HG03342 (cell line): ENCODE data around the gene PRIM2.
"Not testable (repeated sequence)": the region's sequence is repeated elsewhere in the genome, so short reads cannot be mapped to it uniquely, and the experiment has no call there.

ENCODE experiments used
- ATAC-seq: cut with Tn5 transposase; IDR thresholded peaks from one replicate; pipeline ENCODE4 v1.9.1; 2021; ENCODE audit warnings: mild to moderate bottlenecking, moderate library complexity; ENCODE audit not compliant: unreplicated experiment

PRIM2 gene, protein sequence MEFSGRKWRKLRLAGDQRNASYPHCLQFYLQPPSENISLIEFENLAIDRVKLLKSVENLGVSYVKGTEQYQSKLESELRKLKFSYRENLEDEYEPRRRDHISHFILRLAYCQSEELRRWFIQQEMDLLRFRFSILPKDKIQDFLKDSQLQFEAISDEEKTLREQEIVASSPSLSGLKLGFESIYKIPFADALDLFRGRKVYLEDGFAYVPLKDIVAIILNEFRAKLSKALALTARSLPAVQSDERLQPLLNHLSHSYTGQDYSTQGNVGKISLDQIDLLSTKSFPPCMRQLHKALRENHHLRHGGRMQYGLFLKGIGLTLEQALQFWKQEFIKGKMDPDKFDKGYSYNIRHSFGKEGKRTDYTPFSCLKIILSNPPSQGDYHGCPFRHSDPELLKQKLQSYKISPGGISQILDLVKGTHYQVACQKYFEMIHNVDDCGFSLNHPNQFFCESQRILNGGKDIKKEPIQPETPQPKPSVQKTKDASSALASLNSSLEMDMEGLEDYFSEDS

DNA sequence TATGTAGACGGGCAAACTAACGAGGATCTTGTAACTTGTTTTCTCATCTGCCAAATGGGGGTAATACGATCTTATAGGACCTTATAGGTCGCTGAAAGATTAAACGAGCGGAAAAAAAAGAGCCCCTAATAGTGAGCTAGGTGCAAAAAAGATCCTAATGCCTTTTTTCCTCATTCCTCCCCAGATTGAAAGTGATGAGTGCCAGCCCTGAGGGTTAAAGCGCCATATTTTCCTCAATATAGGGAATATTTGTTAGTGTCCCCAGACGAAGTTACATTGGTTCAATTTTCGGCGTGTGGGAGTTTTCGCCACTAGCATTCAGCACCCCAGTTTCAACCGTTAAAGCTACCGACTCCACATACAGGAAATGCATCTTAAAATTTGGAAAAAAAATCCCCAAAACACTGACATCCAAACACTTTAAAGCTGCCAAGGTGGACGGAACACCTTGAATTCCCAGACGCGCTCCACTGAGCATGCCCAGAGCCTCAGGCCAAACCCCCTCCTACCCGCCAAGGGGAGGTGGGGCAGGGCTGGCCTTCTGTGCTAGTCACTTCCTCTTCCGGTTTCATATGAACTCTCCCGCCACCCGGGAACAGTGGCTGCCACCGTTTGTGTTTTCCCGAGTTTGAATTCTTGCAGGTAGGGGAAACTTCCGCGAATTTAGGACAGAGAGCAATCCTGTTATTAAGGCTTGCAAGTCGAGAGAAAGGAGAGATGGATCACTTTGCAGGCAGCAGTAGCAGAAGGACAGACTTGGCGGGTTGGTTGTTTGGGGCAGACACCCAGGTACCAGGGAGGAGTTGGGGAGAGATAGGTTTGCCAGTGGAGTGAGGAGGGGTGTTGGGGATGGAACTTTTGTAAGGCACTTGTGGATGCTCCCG, at the start of gene PRIM2:
Gene PRIM2, plus strand, starts transcription at position 571 of the 884 bp plus-strand sequence. CDS start 816 bp downstream, outside the sequence.
- ATAC-seq, result peak; percentile 79

DNA sequence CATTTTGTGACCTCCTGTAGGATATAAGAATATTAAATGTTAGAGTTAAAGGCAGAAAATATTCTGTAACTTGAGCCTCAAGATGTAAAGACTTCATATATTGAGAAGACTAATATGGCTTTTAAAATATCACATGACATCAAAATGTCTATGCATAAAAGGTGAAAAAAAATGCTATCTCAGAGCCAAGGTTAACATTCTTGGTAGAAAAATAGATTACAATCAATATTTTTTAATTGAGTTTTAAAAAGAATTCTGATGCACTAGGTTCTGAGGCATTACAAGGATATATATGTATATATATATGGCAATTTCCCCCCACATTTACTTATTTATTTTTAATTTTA, 49.2 kb upstream of the PRIM2 start:
- no peak for ATAC-seq

DNA sequence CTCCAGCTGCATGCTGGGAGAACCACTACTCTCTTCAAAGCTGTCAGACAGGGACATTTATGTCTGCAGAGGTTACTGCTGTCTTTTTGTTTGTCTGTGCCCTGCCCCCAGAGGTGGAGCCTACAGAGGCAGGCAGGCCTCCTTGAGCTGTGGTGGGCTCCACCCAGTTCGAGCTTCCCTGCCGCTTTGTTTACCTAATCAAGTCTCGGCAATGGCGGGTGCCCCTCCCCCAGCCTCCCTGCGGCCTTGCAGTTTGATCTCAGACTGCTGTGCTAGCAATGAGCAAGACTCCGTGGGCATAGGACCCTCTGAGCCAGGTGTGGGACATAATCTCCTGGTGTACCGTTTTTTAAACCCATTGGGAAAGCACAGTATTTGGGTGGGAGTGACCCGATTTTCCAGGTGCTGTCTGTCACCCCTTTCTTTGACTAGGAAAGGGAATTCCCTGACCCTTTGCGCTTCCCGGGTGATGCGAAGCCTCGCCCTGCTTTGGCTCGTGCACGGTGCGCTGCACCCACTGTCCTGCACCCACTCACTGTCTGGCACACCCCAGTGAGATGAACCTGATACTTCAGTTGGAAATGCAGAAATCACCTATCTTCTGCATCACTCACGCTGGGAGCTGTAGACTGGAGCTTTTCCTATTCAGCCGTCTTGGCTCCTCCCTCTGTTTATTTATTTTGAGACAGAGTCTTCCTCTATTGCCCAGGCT, 43.2 kb upstream of the PRIM2 start:
- ATAC-seq, result not testable (repeated sequence)

DNA sequence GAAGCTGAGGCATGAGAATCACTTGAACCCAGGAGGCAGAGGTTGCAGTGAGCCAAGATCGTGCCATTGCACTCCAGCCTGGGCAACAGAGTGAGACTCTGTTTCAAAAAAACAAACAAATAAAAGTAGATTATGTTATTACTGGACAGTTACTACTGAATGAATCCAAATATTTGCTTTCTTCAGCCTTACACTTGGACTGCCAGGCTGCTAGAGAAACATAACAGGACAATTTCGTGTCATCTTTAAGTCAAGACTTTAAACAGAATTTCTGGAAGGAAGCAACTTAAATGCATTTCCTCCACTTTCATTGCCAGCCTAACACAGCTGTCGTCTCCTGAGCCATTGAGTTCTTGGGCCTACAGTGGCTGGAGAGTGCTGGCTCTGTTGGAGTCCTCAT, 42.0 kb upstream of the PRIM2 start:
- no peak for ATAC-seq

DNA sequence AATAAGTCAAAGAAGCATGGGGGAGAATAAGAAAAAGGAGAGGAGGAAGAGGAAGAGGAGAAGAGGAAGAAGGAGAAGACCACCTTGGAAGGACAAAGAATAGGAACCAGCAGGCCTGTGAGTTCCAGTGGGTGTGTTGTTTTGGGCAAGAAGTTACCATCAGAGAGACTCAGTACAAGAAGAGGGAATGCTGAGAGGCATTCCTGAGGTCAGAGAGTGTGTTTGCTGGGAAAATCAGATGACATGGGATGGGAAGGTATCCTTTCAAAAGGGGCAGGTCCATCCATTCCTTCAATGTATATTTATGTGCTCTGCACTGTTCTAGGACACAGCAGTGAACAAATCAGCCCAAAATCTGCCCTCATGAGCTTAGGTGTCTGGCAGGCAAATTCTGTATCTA, 40.5 kb upstream of the PRIM2 start:
- no peak for ATAC-seq

DNA sequence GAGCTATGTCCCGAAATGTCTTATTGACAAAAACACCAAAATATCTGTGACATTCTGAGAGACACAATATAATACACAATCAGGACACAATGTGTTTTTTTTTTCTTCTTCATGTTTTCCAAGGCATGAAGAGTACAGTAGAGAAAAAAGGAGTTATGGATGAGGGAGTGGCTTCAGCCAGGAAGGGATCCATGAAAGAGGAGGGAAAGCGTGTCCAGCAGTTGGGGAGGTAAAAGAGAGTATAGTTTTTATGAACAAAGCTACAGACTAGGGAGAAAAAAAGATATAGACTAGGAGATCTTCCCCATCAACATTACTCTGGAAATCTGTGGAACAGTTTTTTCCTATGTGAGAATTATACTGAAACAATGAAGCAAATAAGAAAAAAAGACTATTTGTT, 38.9 kb upstream of the PRIM2 start:
- no peak for ATAC-seq

DNA sequence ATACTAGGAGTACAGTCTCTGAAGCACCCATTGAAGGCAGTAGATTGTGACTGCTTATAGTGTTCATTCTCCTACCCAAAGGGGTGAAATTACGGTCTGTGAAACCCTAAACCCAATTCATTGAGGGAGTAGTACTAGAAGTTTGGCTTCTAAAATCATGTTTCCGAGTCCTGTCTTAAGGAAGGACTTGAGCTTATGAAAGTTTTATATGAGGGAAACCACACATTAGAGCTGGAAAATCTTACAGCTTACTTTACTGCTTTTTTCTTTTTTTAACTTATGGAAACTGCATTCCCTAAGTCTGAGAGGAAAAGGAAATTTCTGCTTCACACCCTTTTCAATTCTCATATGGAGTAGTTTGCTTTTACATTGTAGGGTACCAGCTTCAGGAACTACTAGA, 38.4 kb upstream of the PRIM2 start:
- no peak for ATAC-seq

DNA sequence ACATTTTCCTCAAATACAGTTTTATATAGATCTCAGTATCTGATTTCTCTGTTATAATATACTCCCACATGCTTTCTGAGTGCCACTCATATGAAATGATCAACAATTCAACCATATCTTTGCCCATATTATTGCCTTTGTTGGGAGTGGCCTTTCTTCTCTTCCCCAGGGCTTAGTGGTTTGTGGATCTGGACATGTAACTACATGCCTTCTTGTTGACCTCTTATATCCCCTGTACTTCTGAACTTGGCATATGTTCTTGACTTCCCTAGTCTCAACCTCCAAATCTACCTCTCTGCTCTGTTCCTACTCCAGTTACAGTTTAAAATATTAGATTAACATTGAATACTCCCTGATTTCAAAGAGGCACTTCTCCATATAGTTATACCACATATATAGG, 34.3 kb upstream of the PRIM2 start:
- no peak for ATAC-seq

DNA sequence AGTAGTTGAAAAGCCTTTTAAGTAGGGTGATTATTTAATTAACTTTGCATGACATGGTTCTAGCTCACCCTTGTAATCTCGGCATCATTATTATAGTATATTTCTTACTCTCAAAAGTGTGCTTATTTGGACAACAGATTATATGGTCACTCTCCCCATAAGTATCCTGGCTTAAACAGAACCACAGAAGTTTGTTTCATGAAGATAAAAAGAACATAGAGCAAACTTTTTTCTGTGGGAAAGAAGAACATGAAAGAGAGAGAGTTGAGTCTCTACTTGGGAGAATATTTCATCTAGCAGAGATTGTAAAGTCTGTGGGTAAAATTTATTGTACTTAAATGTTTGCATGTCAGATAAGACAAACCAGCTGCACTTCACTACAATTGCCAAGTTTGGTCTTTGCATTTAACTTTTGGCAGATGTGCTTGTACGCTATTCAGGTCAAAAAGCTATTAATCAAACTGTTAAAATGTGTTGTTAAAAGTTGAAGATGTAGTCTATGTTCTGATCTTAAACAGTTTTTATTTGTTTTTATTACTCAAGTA, 33.4 kb upstream of the PRIM2 start:
- ATAC-seq, result no peak

DNA sequence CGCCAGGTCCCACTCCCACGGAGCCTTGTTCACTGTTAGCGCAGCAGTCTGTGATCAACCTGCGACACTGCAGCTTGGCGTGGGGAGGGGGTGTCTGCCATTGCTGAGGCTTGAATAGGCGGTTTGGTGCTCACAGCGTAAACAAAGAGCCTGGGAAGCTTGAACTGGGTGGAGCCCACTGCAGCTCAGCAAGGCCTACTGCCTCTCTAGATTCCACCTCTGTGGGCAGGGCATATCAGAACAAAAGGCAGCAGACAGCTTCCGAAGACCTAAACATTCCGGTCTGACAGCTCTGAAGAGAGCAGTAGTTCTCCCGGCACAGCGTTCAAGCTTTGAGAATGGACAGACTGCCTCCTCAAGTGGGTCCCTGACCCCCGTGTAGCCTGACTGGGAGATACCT, 29.3 kb upstream of the PRIM2 start:
- not testable (repeated sequence) for ATAC-seq

DNA sequence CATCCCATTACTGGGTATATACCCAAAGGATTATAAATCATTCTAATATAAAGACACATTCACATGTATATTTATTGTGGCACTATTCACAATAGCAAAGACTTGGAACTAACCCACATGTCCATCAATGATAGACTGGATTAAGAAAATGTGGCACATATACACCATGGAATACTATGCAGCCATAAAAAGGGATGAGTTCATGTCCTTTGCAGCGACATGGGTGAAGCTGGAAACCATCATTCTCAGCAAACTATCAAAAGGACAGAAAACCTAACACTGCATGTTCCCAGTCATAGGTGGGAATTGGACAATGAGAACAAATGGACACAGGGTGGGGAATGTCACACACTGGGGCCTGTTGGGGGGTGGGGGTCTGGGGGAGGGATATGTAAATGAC, 24.0 kb upstream of the PRIM2 start:
- not testable (repeated sequence) for ATAC-seq

DNA sequence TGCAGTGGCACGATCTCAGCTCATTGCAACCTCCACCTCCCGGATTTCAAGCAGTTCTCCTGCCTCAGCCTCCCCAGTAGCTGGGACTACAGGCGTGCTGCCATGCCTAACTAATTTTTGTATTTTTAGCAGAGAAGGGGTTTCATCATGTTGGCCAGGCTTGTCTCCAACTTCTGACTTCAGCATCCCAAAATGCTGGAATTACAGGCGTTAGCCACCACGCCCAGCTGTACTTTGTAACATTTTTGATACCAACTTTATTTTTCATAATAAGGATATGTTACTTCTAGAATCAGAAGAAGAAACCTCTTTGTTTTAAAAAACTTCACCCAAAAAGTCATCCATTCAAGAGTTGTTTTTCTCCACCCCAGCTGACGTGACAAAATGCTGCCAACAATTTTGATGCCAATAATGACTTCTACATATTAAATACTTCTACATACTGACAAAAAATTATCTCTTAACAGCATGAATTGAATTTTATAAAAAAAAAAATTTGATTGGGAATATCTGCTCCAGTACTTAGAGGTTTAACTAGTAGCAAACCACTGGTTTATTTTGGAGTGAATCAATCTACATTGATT, 22.5 kb upstream of the PRIM2 start:
- ATAC-seq, result no peak

DNA sequence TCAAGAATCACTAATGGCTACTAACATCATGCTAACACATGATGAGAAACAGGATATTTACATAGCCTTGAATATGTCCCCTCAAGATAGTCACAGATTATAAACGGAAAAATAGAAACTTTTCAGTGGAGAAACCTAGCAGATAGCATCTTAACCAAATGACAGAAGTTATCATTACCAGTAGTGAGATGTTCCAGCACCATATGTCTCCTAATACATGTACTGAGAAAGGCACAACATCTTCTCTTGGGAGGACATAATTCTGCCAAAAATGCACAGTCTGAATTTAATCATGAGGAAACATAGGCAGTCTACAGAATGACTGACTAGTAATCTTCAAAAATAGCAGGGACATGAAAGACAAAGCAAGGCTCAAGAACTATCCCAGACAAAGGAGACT, 19.9 kb upstream of the PRIM2 start:
- ATAC-seq, result no peak

DNA sequence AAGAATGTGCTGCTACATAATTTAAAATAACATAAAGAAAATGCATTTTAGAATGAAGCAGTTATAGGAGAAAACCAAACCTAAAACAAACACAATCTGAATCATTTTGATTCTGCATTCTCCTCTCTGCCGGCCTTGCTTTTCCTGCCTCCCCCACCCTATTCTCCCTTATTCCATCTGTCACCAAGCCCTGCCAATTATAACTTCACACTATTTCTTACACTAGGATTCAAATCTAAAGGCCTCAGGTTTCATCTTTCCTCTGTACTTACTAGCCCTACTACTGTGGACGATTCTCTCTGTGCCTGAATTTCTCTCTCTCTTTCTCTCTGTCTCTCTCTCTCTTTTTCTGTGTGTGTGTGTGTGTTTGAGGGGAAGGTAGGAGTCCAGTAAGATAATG, 18.7 kb upstream of the PRIM2 start:
- no peak for ATAC-seq

DNA sequence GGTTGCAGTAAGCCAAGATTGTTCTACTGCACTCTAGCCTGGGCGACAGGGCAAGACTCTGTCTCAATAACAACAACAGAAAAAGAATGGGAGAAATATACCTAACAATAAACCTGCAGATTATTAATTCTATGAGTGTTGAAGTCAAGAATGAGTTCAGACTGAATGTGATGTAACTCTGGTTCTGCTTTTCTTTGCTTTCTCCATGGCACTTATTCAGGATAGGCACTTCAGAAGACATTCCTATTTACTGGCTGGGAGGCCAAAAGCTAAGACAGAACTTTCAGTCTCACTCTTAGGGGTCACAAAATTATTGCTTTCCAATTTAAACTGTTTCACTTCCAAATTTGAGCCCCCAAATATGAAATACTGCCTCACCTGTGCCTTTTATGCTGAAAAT, 15.7 kb upstream of the PRIM2 start:
- ATAC-seq, result no peak

DNA sequence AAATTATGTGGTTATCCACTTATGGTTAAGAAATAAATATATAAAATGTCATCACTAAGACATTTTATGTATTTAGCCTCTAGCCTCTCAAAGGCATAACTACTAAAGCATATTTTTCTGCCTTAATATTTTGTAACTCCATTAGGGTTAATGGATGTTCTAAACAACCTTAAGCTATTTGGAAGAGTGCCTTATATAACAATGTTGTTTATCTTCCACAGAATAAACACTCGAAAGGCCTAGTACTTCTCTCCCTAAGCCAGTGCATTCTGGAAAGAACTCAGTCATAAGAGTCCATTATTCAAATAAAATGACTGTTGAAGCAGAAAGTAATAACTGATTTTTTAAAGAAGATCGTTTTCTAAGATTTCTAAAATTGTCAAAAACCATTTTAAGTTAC, 15.0 kb upstream of the PRIM2 start:
- no peak for ATAC-seq

DNA sequence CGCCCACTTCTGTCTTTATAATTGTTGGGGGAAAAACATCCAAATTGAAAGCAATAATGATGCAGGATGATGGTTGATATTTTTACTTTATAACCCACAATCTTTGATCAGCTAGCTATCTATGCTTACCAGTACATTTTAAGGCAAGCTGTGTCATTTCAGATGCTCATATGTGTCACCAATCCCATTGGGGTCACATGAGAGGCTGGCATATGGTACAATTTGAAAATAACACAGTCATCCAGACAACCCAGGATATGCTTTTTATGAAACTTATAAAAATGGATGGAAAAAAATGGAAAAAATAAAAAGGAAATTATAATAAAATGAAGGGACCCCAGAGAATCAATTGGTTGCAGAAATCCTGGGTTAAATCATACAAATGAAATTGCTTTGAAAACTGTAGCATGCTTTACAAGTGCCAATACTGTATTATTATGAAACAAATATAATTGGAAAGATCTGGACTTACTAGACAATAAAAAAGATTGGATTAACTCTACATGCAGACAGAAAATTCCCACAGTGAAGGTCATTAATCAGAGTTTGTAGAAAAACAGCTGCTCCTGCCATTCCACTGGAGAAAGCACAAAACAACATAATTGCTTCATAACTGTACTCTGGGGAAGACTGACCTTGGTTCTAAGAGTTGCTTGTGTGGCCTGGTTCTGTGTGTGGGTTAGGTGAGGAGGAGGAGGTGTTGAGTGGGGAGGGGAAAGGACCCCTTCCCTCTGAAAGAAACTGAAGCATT, 13.3 kb upstream of the PRIM2 start:
- no peak for ATAC-seq

DNA sequence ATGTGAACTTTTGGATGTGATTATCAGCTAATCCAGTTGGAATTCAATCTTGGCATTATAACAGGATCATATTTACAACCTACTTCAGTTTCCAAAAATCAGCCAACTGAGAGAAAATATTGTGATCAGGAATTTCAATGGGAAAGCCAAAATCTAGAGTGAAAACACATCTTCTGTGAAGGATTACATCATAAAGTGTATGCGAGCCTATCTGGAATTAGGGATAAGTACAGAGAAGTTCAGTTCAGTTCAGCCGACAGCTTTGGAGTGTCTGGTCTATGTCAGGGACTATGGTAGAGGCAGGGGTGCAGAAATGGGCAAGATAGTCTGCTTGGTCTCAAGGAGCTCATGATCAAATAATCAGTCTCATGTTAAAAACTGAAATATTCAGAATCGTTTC, 12.3 kb upstream of the PRIM2 start:
- no peak for ATAC-seq

DNA sequence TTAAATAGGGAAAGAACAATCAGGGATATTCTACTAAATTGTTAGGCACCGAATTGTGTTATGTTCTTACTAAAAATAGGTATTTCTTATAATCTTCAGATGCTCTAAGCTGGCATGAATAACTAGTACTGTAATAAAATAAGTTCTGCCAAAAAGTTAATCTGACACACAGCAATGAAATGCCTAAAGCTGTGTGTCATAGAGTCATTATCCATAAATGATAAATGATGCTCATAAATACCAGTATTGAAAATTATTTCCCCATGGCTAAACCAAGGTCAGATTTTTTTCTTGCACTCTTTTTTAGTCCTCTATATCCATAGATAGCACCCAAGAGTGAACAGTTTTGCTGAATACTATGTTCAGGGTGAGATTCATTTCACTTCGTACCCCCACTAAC, 11.7 kb upstream of the PRIM2 start:
- no peak for ATAC-seq

DNA sequence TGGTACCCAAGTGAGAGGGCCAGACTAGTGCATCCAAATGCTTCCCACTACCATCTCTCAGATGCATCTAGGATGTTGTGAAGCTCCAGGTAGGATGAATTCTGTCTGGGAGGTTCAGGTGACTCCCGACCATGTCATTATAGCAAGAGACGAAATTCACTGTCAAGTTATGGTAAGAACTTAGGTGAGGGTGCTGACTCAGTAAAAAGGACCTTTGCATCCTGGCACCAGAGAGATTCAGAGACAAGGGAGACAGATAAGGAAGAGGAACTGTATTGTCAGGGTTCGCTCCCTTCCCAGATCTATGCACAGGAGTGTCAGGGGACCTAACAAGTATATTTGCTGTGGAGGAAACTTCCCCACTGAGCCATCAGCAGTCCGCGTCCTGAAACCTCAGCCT, 11.2 kb upstream of the PRIM2 start:
- no peak for ATAC-seq
